Measurements from ENCODE around the gene MACROD2. TPM values are rescaled to one million over a fixed set of nuclear protein-coding genes. Genes with fewer than 3 reads are reported as not detected.

Gene MACROD2
- total RNA-seq, 1 experiment from 2014 or later, result 2.3 TPM

- no peak for DNase-seq (ENCODE audit: low spot score)
Observed at GRCh38 chr20:14404515-14404914, 409.2 kb downstream of the MACROD2 start.

DNA sequence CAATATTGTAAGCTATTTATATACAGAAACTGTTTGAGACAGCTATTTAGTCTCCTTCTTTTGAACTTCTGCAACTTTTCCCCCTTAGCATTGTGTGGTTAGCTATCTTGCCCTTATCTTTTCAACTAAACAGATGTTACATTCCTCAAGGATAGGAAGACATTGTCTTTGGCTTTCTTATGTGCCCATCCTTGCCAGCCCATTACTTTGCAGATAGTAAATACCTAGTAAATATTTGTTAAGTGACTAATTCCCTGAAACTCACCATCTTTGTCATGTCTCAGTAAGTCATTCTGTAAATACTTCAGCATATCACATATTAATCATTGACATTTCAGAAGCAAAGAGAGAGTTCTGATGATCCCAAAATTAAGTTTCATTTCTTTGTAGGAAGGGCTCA is 411.2 kb downstream of the MACROD2 start:
- DNase-seq (ENCODE audit: low spot score), result peak; percentile 49

GRCh38 chr20:14407336-14407735 is 412.0 kb downstream of the MACROD2 start:
- DNase-seq (ENCODE audit: low spot score), result no peak

DNA sequence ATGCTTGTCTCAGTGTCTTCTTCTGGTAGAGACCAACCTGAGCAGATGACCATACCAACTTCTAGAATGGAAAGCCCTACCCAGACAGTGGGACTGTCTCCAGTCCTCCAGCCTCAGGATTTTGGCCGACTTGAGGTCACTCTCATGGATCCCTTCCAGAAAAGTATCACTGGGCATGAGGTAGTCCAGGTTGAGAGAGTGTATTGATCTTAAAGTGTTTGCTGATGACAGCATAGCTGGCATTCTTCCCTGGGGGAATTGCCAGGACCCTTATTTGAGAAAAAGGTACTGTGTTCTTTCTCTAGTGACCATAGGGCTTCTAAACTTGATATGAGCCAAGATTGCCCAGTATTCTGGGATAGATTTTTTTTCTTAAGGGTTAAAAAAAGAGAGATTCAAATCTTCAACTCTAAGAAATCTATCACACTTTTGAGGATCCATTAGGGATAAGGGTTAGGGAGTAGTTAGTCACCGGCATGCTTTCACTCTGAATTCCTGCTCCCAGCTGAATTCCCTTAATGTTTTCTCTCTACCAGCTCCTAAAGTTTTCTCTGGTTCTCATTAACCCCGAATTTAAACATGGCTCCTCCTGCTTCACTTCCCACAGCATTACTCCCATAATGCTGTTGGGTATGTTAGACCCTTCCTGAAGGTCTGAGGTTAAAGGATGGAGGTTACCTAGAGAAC is 415.7 kb downstream of the MACROD2 start:
- DNase-seq (ENCODE audit: low spot score), result no peak

DNA sequence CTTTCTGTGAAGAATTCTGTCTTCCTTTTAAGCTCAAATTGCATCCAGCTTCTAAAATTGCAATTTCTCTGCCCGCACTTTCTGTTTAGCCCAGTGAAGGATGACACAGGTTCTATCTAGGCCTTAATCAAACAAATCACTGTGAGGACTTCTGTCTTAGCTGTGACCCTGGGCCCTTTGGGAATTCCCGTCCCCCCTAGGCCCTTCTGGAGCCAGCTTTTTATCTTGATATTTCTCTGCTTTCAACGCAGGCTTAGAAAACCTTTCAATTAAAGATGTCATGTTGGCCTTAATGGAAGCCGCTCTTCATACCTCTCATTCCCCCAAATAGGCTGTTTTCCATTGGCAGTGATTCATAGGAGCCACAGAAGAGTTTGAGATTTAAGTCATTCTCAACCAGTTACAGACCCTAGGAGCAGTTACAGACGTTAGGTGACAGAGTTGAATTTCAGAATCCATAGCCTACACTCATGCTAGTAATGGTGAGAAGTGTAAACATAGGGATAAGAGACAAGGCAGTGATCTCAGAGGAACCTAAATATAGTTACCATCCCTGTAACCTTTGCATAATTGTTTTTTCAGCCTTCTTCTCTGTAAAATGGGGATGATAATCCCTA is 416.9 kb downstream of the MACROD2 start:
- DNase-seq (ENCODE audit: low spot score), result no peak

DNA sequence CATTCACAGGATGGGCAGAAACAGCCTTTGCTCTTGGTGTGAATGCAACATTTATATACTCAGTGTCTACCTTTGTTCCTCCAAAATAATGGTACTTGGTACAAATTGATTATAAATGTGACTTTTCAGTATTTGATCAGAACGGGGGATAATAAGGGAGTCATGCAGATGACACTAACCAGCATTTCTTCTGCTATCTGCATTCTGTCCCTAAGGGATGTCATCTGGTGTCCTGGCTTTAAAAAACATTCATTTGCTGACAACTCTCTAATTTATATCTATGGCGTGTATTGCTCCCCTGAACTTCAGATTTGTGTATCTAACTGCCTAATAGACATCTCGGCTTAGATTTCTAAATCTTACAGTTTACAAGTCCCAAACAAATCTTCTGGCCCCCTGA is 418.5 kb downstream of the MACROD2 start:
- no peak for DNase-seq (ENCODE audit: low spot score)

GRCh38 chr20:14414560-14414959 is 419.2 kb downstream of the MACROD2 start:
- no peak for DNase-seq (ENCODE audit: low spot score)

GRCh38 chr20:14415467-14415866 is 420.2 kb downstream of the MACROD2 start:
- peak; percentile 36 for DNase-seq (ENCODE audit: low spot score)

GRCh38 chr20:14418376-14418775 is 423.1 kb downstream of the MACROD2 start:
- DNase-seq (ENCODE audit: low spot score), result no peak

DNA sequence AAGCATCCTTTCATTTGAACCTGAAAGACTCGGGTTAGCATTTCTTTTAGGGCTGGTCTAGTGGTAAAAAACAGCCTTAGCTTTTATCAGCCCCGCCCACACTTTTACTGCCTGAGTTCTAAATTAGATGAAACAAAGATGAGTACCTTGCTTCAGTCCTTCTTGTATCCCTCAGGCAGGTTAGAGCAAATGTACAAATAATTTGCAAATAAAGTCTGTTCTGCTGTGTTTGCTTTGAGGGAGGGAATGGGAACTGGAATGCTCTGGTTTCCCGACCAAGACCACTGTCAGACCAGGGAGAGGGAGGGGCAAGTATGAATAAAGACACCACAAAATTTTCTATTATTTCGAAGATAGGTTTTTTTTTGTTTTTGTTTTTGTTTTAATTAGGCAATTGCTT is 427.6 kb downstream of the MACROD2 start:
- no peak for DNase-seq (ENCODE audit: low spot score)

DNA sequence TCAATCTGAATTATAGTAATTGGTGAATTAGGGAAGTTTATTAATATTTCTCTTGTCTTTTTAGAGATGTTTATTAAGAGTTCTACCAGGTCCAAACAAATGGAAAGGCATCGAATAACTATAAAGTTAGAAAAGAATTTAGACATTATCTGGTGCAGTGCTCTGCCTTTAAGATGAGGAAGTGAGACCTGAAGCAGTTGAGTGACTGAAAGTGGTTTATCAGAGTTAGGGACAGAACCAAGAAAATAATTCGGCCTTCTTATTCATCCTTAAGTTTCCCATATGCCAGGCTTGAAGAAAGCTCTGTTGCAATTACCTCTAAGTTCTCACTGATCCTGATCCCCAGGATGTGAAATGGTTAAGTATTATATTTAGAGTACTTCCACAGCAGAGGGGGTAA is 436.3 kb downstream of the MACROD2 start:
- no peak for DNase-seq (ENCODE audit: low spot score)

- no peak for DNase-seq (ENCODE audit: low spot score)
Observed at GRCh38 chr20:14432085-14432484, 436.8 kb downstream of the MACROD2 start.

DNA sequence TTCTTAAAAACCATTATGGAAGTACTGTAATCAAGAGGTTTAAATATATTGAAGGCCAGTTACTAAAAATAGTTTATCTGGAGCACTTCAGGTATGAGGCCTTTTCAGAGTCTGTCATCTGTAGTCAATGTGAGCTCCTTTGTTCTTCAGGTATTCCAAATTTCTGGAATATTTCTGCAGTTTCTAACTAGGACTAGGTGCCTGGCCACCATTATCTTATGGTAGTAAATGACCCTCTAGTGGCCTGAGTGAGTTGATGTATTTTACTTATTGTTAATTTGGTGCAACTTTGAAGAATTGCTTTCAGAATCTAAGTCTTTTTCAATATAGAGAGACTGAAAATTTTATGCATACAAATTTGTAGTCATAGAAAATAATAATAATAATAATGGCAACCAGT is 437.3 kb downstream of the MACROD2 start:
- no peak for DNase-seq (ENCODE audit: low spot score)

- DNase-seq (ENCODE audit: low spot score), result no peak
Observed at GRCh38 chr20:14434384-14435136, 439.2 kb downstream of the MACROD2 start.

DNA sequence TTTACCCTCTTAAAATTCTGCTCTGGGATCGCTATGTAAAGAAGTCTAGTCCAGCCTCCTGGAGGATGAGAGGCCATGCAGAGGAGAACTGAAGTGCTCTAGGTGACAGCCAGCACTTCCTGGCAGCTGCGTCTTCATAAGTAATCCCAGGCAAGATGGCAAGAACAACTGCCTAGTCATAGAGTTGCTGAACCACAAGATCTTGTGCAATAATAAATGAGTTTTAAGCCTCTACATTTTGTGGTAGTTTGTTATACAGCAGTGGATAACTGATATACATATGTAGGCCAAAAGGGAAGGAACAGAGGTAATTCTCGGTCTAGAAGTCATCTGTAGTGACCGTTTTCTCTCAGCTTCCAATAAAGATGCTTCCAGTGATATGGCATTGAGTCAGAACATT is 445.9 kb downstream of the MACROD2 start:
- no peak for DNase-seq (ENCODE audit: low spot score)

DNA sequence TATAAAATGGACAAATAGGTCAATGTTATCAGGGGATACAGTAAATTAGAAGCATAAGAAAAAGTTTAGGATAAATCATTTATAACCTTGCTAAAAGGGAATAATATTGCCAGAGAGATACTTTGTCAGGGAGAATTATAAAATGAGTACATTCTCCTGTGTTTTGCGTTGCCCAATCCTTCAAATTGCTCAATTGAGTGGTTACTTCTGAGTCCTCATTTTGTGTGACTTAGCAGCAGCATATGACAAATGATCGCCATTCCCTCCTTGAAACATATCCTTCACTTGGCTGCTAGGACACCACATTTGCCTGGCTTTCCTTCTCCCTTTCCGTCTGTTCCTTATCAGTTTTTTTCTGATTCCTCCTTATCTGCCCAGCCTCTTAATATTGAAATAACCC is 448.8 kb downstream of the MACROD2 start:
- DNase-seq (ENCODE audit: low spot score), result no peak

GRCh38 chr20:14445310-14445709 is 450.0 kb downstream of the MACROD2 start:
- no peak for DNase-seq (ENCODE audit: low spot score)

DNA sequence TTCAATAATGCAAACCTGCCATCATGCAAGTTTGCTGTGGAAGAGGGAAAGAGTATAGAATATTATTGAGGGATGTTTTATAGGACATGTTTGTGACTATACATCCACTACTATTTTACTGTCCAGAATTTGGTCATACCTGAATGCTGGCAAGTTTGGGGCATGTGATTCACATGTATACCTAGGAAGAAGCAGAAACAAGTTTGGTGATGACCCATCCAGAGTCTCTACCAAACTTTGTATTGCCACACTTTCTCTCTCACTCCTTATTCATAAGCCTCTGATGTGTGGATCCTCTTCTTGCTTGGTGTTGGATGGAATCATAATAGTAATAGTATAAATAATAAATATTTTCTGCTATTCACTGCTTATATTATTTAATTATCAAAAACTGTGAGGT is 450.6 kb downstream of the MACROD2 start:
- no peak for DNase-seq (ENCODE audit: low spot score)

DNA sequence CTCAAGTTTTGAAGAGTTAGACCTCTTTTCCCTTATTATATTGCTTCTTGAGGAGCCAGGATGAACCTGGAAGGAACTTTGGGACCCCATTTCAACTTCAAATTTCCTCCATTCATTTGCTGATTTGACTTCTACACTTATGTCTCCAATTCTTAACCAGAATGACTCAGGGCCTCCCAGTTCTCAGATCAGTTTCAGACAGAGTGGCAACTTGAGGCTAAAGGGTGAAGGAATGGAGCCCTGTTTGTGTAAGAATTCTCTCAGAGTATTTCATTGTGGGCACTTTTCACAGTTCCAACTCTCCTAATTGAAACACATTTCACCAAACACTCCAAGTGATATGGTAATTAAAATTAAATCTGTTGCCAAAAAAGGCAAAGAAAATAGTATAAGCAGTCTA is 451.1 kb downstream of the MACROD2 start:
- no peak for DNase-seq (ENCODE audit: low spot score)

DNA sequence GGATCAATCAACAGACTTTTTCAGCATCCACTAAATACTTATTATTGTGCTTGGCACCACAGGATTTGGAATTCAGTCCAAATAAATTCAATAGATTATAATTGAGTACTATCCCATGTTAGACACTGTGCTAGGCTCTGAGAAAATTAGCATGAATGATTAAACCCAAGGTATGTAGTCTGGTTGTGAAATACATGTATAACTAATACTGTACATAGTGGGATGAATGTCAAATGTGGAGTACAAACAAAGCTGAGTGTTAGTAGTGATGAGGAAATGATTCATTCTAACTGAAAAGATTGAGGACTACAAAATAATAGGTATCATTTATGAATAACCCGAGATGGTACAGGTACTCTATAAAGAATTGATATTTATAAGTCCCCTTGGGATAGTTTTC is 454.0 kb downstream of the MACROD2 start:
- no peak for DNase-seq (ENCODE audit: low spot score)

DNA sequence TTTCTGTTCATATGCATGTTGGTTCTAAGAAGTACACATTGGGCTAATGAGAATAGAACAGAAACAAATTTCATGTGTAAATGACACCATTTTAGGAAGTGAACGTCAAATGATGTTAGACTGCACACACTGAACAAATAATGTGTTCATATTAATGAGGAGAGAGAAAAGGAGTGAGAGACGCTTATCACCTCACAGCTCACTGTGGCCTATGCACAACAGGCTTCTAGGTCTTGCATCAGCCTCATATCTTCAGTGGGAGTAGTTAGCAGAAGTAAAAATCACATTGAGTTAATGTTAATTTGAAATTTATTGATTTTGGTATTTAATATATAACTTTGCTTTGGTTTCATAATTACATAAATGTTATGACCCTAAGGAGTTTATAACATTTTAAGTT is 454.9 kb downstream of the MACROD2 start:
- no peak for DNase-seq (ENCODE audit: low spot score)

GRCh38 chr20:14451458-14451857 is 456.1 kb downstream of the MACROD2 start:
- no peak for DNase-seq (ENCODE audit: low spot score)

DNA sequence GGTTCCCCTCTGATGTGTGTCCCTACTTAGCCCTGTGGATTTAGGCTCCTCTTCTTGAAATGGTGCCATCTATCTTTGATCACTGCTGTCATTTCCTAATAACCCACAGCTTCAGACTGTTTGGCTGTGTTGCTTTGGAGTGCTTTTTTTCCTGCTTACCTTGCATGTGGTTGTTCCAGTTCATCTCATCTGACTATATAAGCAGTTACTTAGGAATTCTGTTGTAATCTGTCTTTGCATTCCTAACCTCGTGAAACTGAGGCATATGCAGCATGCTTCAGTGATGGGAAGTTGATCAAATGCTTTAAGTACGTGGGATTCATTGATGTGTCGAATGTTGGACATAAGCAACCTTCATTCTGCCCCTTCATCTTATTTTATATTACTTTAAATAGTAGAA is 457.9 kb downstream of the MACROD2 start:
- no peak for DNase-seq (ENCODE audit: low spot score)

All from HT-29 (cell line).